SK-N-SH (cell line): ENCODE results near the gene SYNGR2. TPM values are rescaled to one million over a fixed set of nuclear protein-coding genes. Genes with fewer than 3 reads are reported as not detected.

Source experiments
- CTCF ChIA-PET: fragments of 300-600, 350-600 bp; formaldehyde crosslinking; extraction: SDS; loops from one replicate; lab custom pipeline; 2021; lab: Yijun Ruan, JAX
- POLR2A ChIA-PET: fragments of 350-600 bp; sonication (Branson Sonifier 250); formaldehyde crosslinking; extraction: SDS; loops from one replicate; lab custom pipeline; 2020; ENCODE audit warnings: antibody characterized with exemption, inconsistent platforms; lab: Yijun Ruan, JAX
- DNase-seq: peaks from one replicate; pipeline ENCODE4 v3.0.0; 2012
- H2AFZ ChIP-seq: fragments of 200-600 bp; sonication (generic); 2 replicates; pipeline ENCODE4 v1.8.1; 2016; ENCODE audit warnings: antibody characterized with exemption, mild to moderate bottlenecking, low read depth
- H3F3A ChIP-seq: fragments of 200-600 bp; sonication (generic); replicated peaks from 2 replicates; pipeline ENCODE3; 2016; ENCODE audit warnings: antibody characterized with exemption, mild to moderate bottlenecking; ENCODE audit not compliant: insufficient read depth
- H3K27ac ChIP-seq, 2 experiments: fragments of 200-500 bp in 1 of 2; fragments of 200-600 bp in 1 of 2; sonication (Bioruptor generic) in 1 of 2; sonication (generic), shearing (Covaris generic) in 1 of 2; 2 replicates each; pipeline versions ENCODE4 v1.5.1 to v1.6.1; 2014 to 2016; ENCODE audit warnings: low read depth in 2 of 2, inconsistent platforms in 1 of 2, low read length in 1 of 2, mild to moderate bottlenecking in 1 of 2, mixed read lengths in 1 of 2
- H3K27me3 ChIP-seq: fragments of 200-600 bp; sonication (generic), shearing (Covaris generic); 2 replicates; pipeline ENCODE4 v1.6.1; 2016; ENCODE audit warnings: mixed run types; ENCODE audit not compliant: insufficient read depth
- H3K36me3 ChIP-seq, 2 experiments: fragments of 200-500 bp in 1 of 2; fragments of 200-600 bp in 1 of 2; sonication (Bioruptor generic) in 1 of 2; sonication (generic) in 1 of 2; replicated peaks in 1 of 2; 2 replicates each; pipeline versions ENCODE3 to v1.5.1; 2014 to 2016; ENCODE audit warnings: low read length in 1 of 2, mild to moderate bottlenecking in 1 of 2; ENCODE audit not compliant: insufficient read depth in 2 of 2, control insufficient read depth in 1 of 2
- H3K4me1 ChIP-seq, 2 experiments: fragments of 200-500 bp in 1 of 2; fragments of 200-600 bp in 1 of 2; sonication (Bioruptor generic) in 1 of 2; sonication (generic), shearing (Covaris generic) in 1 of 2; 2 replicates each; pipeline versions ENCODE4 v1.5.1 to v1.6.1; 2014 to 2016; ENCODE audit warnings: low read depth in 1 of 2, low read length in 1 of 2, mixed run types in 1 of 2; ENCODE audit not compliant: insufficient read depth in 2 of 2, control insufficient read depth in 1 of 2
- H3K4me2 ChIP-seq: fragments of 200-600 bp; sonication (generic), shearing (Covaris generic); 2 replicates; pipeline ENCODE4 v1.6.1; 2017; ENCODE audit warnings: mixed run types
- H3K4me3 ChIP-seq, 2 experiments: fragments of 200-500 bp in 1 of 2; fragments of 200-600 bp in 1 of 2; sonication (Bioruptor generic) in 1 of 2; sonication (generic), shearing (Covaris generic) in 1 of 2; 2 replicates each; pipeline versions ENCODE4 v1.5.1 to v1.8.1; 2014 to 2016; ENCODE audit warnings: low read depth in 2 of 2, inconsistent platforms in 1 of 2, low read length in 1 of 2, mild to moderate bottlenecking in 1 of 2, mixed read lengths in 1 of 2, moderate library complexity in 1 of 2
- H3K79me2 ChIP-seq: fragments of 200-600 bp; sonication (generic); 2 replicates; pipeline ENCODE4 v1.8.1; 2017; ENCODE audit warnings: mild to moderate bottlenecking; ENCODE audit not compliant: insufficient read depth
- H3K9ac ChIP-seq: fragments of 200-600 bp; sonication (generic); 2 replicates; pipeline ENCODE4 v1.6.1; 2017; ENCODE audit warnings: mixed run types
- H3K9me2 ChIP-seq: fragments of 200-600 bp; sonication (generic); 2 replicates; pipeline ENCODE4 v1.6.1; 2017; ENCODE audit warnings: mixed run types
- H3K9me3 ChIP-seq: fragments of 200-600 bp; sonication (generic); 2 replicates; pipeline ENCODE4 v1.6.1; 2017; ENCODE audit warnings: mixed run types, mild to moderate bottlenecking, moderate library complexity
- H4K20me1 ChIP-seq: fragments of 200-600 bp; sonication (generic); 2 replicates; pipeline ENCODE4 v1.6.1; 2017; ENCODE audit warnings: mild to moderate bottlenecking, mixed run types; ENCODE audit not compliant: insufficient read depth
- CHD2 ChIP-seq: fragments of 150-350 bp; IDR thresholded peaks from 2 replicates; pipeline ENCODE4 v1.6.1; 2018; ENCODE audit warnings: low read length; ENCODE audit not compliant: partially characterized antibody
- FOSL2 ChIP-seq: IDR thresholded peaks from 2 replicates; pipeline ENCODE4 v1.4.0; 2012; ENCODE audit warnings: low read depth, mild to moderate bottlenecking, moderate library complexity, borderline replicate concordance
- FOXJ3 ChIP-seq: sonication (generic); formaldehyde crosslinking; IDR thresholded peaks from 2 replicates; pipeline ENCODE4 v1.5.1; 2020; ENCODE audit warnings: mild to moderate bottlenecking, missing genetic modification reagents
- FOXM1 ChIP-seq: IDR thresholded peaks from 2 replicates; pipeline ENCODE4 v1.4.0; 2012; ENCODE audit warnings: low read depth, mild to moderate bottlenecking
- GATA2 ChIP-seq: sonication (generic); formaldehyde crosslinking; IDR thresholded peaks from 2 replicates; pipeline ENCODE4 v1.5.0; 2020; ENCODE audit warnings: mild to moderate bottlenecking, missing genetic modification reagents
- JUND ChIP-seq: IDR thresholded peaks from 2 replicates; pipeline ENCODE4 v1.4.0; 2012
- MEF2A ChIP-seq: IDR thresholded peaks from 2 replicates; pipeline ENCODE4 v1.4.0; 2012; ENCODE audit warnings: low read depth, borderline replicate concordance
- NRF1 ChIP-seq: IDR thresholded peaks from 2 replicates; pipeline ENCODE4 v1.6.1; 2012; ENCODE audit warnings: low read depth, mild to moderate bottlenecking, low read length
- RAD21 ChIP-seq: IDR thresholded peaks from 2 replicates; pipeline ENCODE4 v1.6.1; 2012; ENCODE audit warnings: mild to moderate bottlenecking, low read length
- TAF1 ChIP-seq: IDR thresholded peaks from 2 replicates; pipeline ENCODE4 v1.6.1; 2012; ENCODE audit warnings: low read depth, mild to moderate bottlenecking, low read length, moderate library complexity, borderline replicate concordance
- TCF12 ChIP-seq: IDR thresholded peaks from 2 replicates; pipeline ENCODE4 v1.4.0; 2012
- TEAD4 ChIP-seq: IDR thresholded peaks from 2 replicates; pipeline ENCODE4 v1.4.0; 2012; ENCODE audit warnings: mild to moderate bottlenecking, borderline replicate concordance; ENCODE audit not compliant: insufficient read depth
- WGBS: methylation state at CpG from one replicate; pipeline ENCODE4 v1.1.6; 2017; ENCODE audit warnings: low lambda C conversion rate; 5-methylcytosine and 5-hydroxymethylcytosine counted together
- polyA plus RNA-seq, 3 experiments: library from polyadenylated mRNA; depleted of rRNA; stranded (reverse); fragments of >200 nt; gene quantifications; 2 replicates each; pipeline ENCODE4 v1.2.3, GENCODE V29; 2012
- TF ChIP-seq, protein P1 (sequence below): IDR thresholded peaks from 2 replicates; pipeline ENCODE4 v1.4.0; 2012; ENCODE audit warnings: low read depth, borderline replicate concordance
- TF ChIP-seq, protein P2 (sequence below): fragments of 150-350 bp; IDR thresholded peaks from 2 replicates; pipeline ENCODE4 v1.6.1; 2017; ENCODE audit warnings: antibody characterized with exemption, low read length, low read depth, borderline replicate concordance
- TF ChIP-seq, protein P3 (sequence below): IDR thresholded peaks from 2 replicates; pipeline ENCODE4 v1.4.0; 2012; ENCODE audit warnings: low read depth
- TF ChIP-seq, protein P4 (sequence below): fragments of 200-600 bp; sonication (generic); IDR thresholded peaks from 2 replicates; pipeline ENCODE4 v1.6.1; 2017; ENCODE audit warnings: antibody characterized with exemption, mild to moderate bottlenecking, moderate library complexity

SYNGR2 gene
- polyA plus RNA-seq, 1 of the 3 experiments (the other 2 are of a cell fraction): 181 TPM

DNA sequence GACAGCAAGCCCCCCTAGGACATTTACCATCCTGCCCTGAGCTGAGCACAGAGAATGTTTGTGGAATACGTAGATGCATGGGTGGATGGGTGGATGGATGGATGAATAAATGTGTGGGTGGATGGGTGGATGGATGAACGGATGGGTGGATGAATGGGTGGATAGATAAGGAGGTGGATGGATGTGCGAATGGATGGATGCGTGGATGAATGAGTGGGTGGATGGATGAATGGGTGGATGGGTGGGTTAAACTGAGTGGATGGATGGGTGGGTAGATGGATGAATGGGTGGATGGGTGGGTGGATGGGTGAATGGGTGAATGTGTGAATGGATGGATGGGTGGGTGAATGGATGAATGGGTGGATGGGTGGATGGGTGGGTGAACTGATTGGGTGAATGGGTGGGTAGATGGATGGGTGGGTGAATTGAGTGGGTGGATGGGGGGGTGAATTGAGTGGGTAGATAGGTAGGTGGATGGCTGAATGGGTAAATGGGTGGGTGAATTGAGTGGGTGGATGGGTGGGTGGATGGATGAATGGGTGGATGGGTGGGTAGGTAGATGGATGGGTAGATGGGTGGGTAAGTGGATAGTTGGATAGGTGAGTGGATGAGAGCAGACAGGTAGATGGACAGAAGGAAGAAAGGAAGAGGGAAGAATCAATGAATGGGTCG is 45.0 kb upstream of the SYNGR2 start:
- POLR2A ChIA-PET: no interaction called here

DNA sequence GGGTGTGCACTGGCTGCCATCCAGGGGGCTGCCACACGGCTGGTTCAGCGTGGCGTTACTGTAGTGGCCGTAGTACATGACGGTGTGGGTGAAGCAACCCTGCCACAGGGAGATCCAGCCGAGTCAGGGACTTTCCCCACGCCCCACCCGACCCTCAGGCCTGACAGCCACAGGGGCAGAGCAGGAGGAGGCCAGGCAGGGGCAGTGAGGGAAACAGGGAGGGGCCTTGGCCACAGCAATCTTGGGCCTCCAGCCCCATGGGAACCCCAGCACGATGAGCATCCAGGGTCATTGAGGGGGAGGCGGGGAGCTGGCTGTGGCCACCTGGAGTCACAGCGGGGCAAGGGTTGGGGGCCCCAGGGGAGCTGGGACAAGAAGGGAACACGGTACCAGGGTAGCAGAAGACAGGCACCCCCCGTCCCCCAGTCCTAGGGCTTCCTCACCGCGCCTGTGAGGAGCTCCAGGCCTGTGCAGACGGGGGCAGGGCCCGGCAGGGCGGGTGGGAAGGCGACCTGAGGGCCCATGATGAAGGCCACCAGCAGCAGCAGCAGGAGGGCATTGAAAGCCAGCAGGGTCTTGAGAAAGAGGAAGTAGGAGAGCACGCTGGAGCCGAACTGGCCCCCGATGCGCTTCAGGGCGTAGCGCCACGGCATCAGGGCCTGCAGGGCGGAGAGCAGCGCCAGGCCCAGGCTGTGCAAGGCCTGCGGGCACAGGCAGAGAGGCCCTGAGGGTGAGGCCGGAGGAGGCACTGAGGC is 44.1 kb upstream of the SYNGR2 start:
- H2AFZ ChIP-seq: no peak overlapping the region
- no peak overlapping the region for H3K4me2 ChIP-seq
- no peaks in the 10 kb centered on the region for H3K36me3 ChIP-seq
- ChIA-PET CTCF (interaction anchor here (1.5 to 8.0 kb wide), 6 partner anchors 10 to 127 kb away, joined by 6 to 100 read pairs (median 12); no protein-coding TSS in a partner anchor), POLR2A (interaction anchor here (0.5 kb wide), 1 partner anchor 54 kb away, joined by 3 read pairs; no protein-coding TSS in a partner anchor)
- no peak overlapping the region; a peak in 1 of 4 replicates for H3K27ac ChIP-seq
- H3K9me3 ChIP-seq: no peaks in the 10 kb centered on the region
- H3K4me3 ChIP-seq: no peak overlapping the region
- TF ChIP-seq NRF1: no peak
- TF ChIP-seq GATA2 (CRISPR knock-in tag): no peak
- TF ChIP-seq FOSL2: no peak
- TF ChIP-seq FOXJ3 (CRISPR knock-in tag): no peak
- no peak for TF ChIP-seq FOXM1
- TF ChIP-seq RAD21: no peak
- TF ChIP-seq TCF12: no peak
- TF ChIP-seq MEF2A: no peak
- TF ChIP-seq TEAD4: no peak
- TF ChIP-seq TAF1: no peak
- TF ChIP-seq, protein P1, sequence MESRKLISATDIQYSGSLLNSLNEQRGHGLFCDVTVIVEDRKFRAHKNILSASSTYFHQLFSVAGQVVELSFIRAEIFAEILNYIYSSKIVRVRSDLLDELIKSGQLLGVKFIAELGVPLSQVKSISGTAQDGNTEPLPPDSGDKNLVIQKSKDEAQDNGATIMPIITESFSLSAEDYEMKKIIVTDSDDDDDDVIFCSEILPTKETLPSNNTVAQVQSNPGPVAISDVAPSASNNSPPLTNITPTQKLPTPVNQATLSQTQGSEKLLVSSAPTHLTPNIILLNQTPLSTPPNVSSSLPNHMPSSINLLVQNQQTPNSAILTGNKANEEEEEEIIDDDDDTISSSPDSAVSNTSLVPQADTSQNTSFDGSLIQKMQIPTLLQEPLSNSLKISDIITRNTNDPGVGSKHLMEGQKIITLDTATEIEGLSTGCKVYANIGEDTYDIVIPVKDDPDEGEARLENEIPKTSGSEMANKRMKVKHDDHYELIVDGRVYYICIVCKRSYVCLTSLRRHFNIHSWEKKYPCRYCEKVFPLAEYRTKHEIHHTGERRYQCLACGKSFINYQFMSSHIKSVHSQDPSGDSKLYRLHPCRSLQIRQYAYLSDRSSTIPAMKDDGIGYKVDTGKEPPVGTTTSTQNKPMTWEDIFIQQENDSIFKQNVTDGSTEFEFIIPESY: no peak
- TF ChIP-seq, protein P2, sequence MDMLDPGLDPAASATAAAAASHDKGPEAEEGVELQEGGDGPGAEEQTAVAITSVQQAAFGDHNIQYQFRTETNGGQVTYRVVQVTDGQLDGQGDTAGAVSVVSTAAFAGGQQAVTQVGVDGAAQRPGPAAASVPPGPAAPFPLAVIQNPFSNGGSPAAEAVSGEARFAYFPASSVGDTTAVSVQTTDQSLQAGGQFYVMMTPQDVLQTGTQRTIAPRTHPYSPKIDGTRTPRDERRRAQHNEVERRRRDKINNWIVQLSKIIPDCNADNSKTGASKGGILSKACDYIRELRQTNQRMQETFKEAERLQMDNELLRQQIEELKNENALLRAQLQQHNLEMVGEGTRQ: no peak
- no peak for TF ChIP-seq JUND
- TF ChIP-seq, protein P3, sequence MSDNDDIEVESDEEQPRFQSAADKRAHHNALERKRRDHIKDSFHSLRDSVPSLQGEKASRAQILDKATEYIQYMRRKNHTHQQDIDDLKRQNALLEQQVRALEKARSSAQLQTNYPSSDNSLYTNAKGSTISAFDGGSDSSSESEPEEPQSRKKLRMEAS: no peak
- TF ChIP-seq, all 33 proteins: peak for 0
- H3K27me3 ChIP-seq: no peaks in the 10 kb centered on the region
- no peaks in the 10 kb centered on the region for H4K20me1 ChIP-seq
- H3K79me2 ChIP-seq: no peaks in the 10 kb centered on the region
- 91% methylated on average over 28 of the region's 30 CpGs for WGBS
- peaks cover 4 to 39% of the 10 kb centered on the region in 2 experiments; a peak in 1 of 4 replicates for H3K4me1 ChIP-seq
- H3K9ac ChIP-seq: no peak overlapping the region
- no peak for DNase-seq
- H3F3A ChIP-seq: no peaks in the 10 kb centered on the region
- H3K9me2 ChIP-seq: no peaks in the 10 kb centered on the region

More for the DNA sequence above, 45.0 kb upstream of the SYNGR2 start:
- no peak overlapping the region for H3K27ac ChIP-seq
- no peak overlapping the region for H3K4me2 ChIP-seq
- TF ChIP-seq, protein P4, sequence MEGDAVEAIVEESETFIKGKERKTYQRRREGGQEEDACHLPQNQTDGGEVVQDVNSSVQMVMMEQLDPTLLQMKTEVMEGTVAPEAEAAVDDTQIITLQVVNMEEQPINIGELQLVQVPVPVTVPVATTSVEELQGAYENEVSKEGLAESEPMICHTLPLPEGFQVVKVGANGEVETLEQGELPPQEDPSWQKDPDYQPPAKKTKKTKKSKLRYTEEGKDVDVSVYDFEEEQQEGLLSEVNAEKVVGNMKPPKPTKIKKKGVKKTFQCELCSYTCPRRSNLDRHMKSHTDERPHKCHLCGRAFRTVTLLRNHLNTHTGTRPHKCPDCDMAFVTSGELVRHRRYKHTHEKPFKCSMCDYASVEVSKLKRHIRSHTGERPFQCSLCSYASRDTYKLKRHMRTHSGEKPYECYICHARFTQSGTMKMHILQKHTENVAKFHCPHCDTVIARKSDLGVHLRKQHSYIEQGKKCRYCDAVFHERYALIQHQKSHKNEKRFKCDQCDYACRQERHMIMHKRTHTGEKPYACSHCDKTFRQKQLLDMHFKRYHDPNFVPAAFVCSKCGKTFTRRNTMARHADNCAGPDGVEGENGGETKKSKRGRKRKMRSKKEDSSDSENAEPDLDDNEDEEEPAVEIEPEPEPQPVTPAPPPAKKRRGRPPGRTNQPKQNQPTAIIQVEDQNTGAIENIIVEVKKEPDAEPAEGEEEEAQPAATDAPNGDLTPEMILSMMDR: no peak
- no peak for TF ChIP-seq CHD2
- no peaks in the 10 kb centered on the region for H3K9me2 ChIP-seq
- H3K9me3 ChIP-seq: no peaks in the 10 kb centered on the region
- H3K9ac ChIP-seq: no peak overlapping the region
- H2AFZ ChIP-seq: no peak overlapping the region
- H3F3A ChIP-seq: no peaks in the 10 kb centered on the region
- H3K4me1 ChIP-seq: peaks cover 0 to 33% of the 10 kb centered on the region in 2 experiments; a peak in 1 of 4 replicates
- H4K20me1 ChIP-seq: no peaks in the 10 kb centered on the region
- 92% methylated on average over 5 of the region's 5 CpGs for WGBS
- CTCF ChIA-PET: interaction anchor here (1.5 to 8.0 kb wide), 5 partner anchors 10 to 126 kb away, joined by 6 to 100 read pairs (median 16); no protein-coding TSS in a partner anchor
- H3K79me2 ChIP-seq: no peaks in the 10 kb centered on the region
- H3K27me3 ChIP-seq: no peaks in the 10 kb centered on the region
- H3K4me3 ChIP-seq: no peak overlapping the region
- DNase-seq: no peak
- no peaks in the 10 kb centered on the region for H3K36me3 ChIP-seq
